Measurements from ENCODE around the gene CABP2. TPM values are rescaled to one million over a fixed set of nuclear protein-coding genes. Genes with fewer than 3 reads are reported as not detected.
"Not testable (repeated sequence)": the region's sequence is repeated elsewhere in the genome, so short reads cannot be mapped to it uniquely, and the experiment has no call there.

Gene CABP2
- total RNA-seq (under 1 TPM in 1 of 2 donors, not detected in 1; 0.22 TPM), polyA plus RNA-seq (ENCODE audit: insufficient read length in 2 of 2) (not detected)
- long read RNA-seq, donor 1 = 0 reads
- long read RNA-seq, donor 2 = 0 reads
- long read RNA-seq, donor 3 = 0 reads
- long read RNA-seq, donor 4 = 0 reads

DNA sequence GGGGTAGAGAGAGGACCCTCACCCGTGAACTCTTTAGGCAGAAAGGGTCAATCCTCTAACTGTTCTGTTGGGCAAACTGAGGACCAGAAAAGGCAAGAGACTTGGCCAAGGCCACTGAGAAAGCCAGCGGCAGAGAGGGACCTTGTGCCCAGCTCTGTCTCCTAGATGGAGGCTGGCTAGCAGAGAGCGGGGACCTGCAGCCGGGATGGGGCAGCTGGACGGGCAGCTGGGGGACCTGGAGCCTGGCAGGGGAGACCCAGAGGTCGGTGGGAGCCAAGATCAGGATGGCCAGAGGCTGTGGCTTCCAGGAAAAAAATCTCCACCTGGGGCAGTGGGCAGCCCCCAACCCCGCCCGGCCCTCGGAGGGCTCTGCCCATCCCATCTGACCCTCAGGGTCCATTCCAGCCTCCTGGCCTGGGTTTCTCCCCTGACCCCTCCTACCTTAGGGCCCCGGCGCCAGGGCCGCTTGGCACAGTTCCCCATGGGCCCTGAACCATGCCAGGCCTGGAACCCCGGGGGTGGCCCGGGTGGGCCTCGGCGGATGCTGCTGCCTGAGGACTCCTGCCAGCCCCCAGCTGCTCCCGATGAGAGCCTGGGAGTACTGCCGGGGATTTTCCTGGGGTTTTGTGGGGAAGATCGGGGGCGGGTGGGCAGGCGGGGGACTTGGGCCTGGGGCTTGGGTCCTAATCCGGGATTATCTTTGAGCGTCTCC is at the start of gene CABP2:
Gene CABP2 (minus strand): TSS at position 603 of the 712 bp plus-strand sequence. CDS start 120 bp downstream, at position 483.
- no peaks in the 10 kb centered on the region for H3K36me3 ChIP-seq (ENCODE audit: control insufficient read depth, insufficient read depth, low read length)
- H3K4me3 ChIP-seq (ENCODE audit: low read depth, low read length) = no peak within 1 kb of the TSS
- no peak for DNase-seq (ENCODE audit: low read depth in 4 of 6, low spot score in 6 of 6)
- 78% methylated on average over 17 of the region's 23 CpGs for WGBS (ENCODE audit: insufficient coverage)
- no peak within 1 kb of the TSS for H3K27ac ChIP-seq (ENCODE audit: low read depth, low read length)
- peaks cover 7% of the 10 kb centered on the region for H3K4me1 ChIP-seq (ENCODE audit: control insufficient read depth, insufficient read depth, low read length)
- H3K9me3 ChIP-seq (ENCODE audit: control insufficient read depth, insufficient read depth, low read length) = no peaks in the 10 kb centered on the region
- H3K27me3 ChIP-seq (ENCODE audit: control insufficient read depth, insufficient read depth, low read length) = no peaks in the 10 kb centered on the region

DNA sequence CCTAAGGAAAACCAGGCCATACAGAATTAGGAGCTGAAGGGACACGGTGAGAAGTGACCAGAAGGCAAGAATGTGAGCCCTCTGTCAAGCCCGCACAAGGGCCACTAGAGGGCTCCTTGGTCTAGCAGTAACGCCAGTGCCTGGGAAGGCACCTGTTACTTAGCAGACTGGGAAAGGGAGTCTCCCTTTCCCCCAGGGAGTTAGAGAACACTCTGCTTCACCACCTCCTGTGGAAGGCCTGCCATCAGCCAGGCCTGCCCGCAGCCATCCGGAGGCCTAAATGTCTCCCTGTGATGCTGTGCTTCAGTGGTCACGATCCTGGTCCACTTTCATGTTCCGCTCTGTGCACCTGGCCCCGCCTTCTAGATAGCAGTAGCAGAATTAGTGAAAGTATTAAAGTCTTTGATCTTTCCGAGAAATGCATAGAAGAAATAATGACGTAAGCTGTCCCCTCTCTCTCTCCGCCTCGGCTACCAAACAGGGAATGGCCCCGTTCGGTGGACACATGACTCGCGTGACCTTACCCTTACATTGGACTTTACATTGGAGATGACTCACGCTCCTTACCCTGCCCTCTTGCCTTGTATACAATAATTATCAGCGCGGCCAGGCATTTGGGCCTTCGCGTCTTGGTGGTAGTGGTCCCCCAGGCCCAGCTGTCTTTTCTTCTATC is 49.6 kb upstream of the CABP2 start:
- H3K4me1 ChIP-seq (ENCODE audit: control insufficient read depth, insufficient read depth, low read length) = no peaks in the 10 kb centered on the region
- 55% methylated on average over 13 of the region's 21 CpGs for WGBS (ENCODE audit: insufficient coverage)
- DNase-seq (ENCODE audit: low read depth in 4 of 6, low spot score in 6 of 6) = peak in 3 of 6 donors; percentile 15 to 72 (median 59)

GRCh38 chr11:67572305-67572704 is 49.1 kb upstream of the CABP2 start:
- H3K4me1 ChIP-seq (ENCODE audit: control insufficient read depth, insufficient read depth, low read length) = no peaks in the 10 kb centered on the region
- DNase-seq (ENCODE audit: low read depth in 4 of 6, low spot score in 6 of 6) = no peak
- H3K27ac ChIP-seq (ENCODE audit: low read depth, low read length) = no peak overlapping the region
- H3K36me3 ChIP-seq (ENCODE audit: control insufficient read depth, insufficient read depth, low read length) = no peaks in the 10 kb centered on the region
- H3K9me3 ChIP-seq (ENCODE audit: control insufficient read depth, insufficient read depth, low read length) = no peaks in the 10 kb centered on the region
- 100% methylated on average over 1 of the region's 5 CpGs for WGBS (ENCODE audit: insufficient coverage)
- H3K4me3 ChIP-seq (ENCODE audit: low read depth, low read length) = no peak overlapping the region
- no peaks in the 10 kb centered on the region for H3K27me3 ChIP-seq (ENCODE audit: control insufficient read depth, insufficient read depth, low read length)

More for the DNA sequence above, 49.6 kb upstream of the CABP2 start:
- H3K4me3 ChIP-seq (ENCODE audit: low read depth, low read length) = no peak overlapping the region
- no peaks in the 10 kb centered on the region for H3K36me3 ChIP-seq (ENCODE audit: control insufficient read depth, insufficient read depth, low read length)
- H3K27ac ChIP-seq (ENCODE audit: low read depth, low read length) = no peak overlapping the region
- no peaks in the 10 kb centered on the region for H3K9me3 ChIP-seq (ENCODE audit: control insufficient read depth, insufficient read depth, low read length)
- H3K27me3 ChIP-seq (ENCODE audit: control insufficient read depth, insufficient read depth, low read length) = no peaks in the 10 kb centered on the region

DNA sequence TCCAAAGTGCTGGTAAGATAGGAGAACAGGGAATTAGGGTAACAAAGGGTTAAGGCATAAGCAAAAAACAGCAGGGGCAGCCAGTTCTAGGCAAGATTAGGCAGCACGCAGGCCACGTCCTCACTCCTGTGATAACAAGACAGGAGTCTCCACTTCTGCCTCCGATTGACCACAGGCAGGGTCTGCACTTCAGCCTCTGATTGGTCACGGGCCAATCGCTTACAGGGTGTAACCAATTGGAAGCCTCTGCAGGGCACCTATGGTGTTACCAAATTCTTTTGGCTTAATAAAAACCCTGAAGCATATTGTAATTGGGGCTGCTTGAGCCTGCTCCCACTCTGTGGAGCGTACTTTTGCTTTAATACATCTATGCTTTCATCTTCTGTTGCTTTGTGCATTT is 48.2 kb upstream of the CABP2 start:
- H3K4me3 ChIP-seq (ENCODE audit: low read depth, low read length) = no peak overlapping the region
- WGBS (ENCODE audit: insufficient coverage) = 46% methylated on average over 6 of the region's 6 CpGs
- no peaks in the 10 kb centered on the region for H3K36me3 ChIP-seq (ENCODE audit: control insufficient read depth, insufficient read depth, low read length)
- no peaks in the 10 kb centered on the region for H3K27me3 ChIP-seq (ENCODE audit: control insufficient read depth, insufficient read depth, low read length)
- H3K27ac ChIP-seq (ENCODE audit: low read depth, low read length) = no peak overlapping the region
- no peak for DNase-seq (ENCODE audit: low read depth in 4 of 6, low spot score in 6 of 6)
- H3K4me1 ChIP-seq (ENCODE audit: control insufficient read depth, insufficient read depth, low read length) = no peaks in the 10 kb centered on the region
- H3K9me3 ChIP-seq (ENCODE audit: control insufficient read depth, insufficient read depth, low read length) = no peaks in the 10 kb centered on the region

- Histone ChIP-seq H3K9me3 (ENCODE audit: control insufficient read depth, insufficient read depth, low read length) (no peaks in the 10 kb centered on the region), H3K27me3 (ENCODE audit: control insufficient read depth, insufficient read depth, low read length) (no peaks in the 10 kb centered on the region), H3K36me3 (ENCODE audit: control insufficient read depth, insufficient read depth, low read length) (no peaks in the 10 kb centered on the region), H3K27ac (ENCODE audit: low read depth, low read length) (no peak overlapping the region), H3K4me1 (ENCODE audit: control insufficient read depth, insufficient read depth, low read length) (no peaks in the 10 kb centered on the region), H3K4me3 (ENCODE audit: low read depth, low read length) (no peak overlapping the region)
- WGBS (ENCODE audit: insufficient coverage) = 100% methylated on average over 3 of the region's 4 CpGs
- no peak for DNase-seq (ENCODE audit: low read depth in 4 of 6, low spot score in 6 of 6)
Measured at GRCh38 chr11:67564230-67564629, 41.0 kb upstream of the CABP2 start.

DNA sequence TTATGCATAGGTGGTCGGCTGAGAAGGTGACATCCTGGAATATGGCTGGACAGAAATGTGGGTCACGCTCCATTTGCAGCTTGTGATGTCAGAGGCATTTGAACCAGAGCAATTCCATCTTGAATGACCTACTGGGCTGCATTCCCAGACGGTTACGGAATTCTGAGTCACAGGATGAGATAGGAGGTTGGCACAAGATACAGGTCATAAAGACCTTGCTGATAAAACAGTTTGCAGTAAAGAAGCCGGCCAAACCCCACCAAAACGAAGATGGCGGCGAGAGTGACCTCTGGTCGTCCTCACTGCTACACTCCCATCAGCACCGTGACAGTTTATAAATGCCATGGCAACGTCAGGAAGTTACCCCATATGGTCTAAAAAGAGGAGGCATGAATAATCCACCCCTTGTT is 40.5 kb upstream of the CABP2 start:
- not testable (repeated sequence) for H3K36me3 ChIP-seq (ENCODE audit: control insufficient read depth, insufficient read depth, low read length); H3K4me1 ChIP-seq (ENCODE audit: control insufficient read depth, insufficient read depth, low read length); H3K27me3 ChIP-seq (ENCODE audit: control insufficient read depth, insufficient read depth, low read length); H3K27ac ChIP-seq (ENCODE audit: low read depth, low read length); H3K9me3 ChIP-seq (ENCODE audit: control insufficient read depth, insufficient read depth, low read length); H3K4me3 ChIP-seq (ENCODE audit: low read depth, low read length)
- WGBS (ENCODE audit: insufficient coverage) = 66% methylated on average over 4 of the region's 11 CpGs
- peak in 1 of 6 donors; percentile 30 for DNase-seq (ENCODE audit: low read depth in 4 of 6, low spot score in 6 of 6)

DNA sequence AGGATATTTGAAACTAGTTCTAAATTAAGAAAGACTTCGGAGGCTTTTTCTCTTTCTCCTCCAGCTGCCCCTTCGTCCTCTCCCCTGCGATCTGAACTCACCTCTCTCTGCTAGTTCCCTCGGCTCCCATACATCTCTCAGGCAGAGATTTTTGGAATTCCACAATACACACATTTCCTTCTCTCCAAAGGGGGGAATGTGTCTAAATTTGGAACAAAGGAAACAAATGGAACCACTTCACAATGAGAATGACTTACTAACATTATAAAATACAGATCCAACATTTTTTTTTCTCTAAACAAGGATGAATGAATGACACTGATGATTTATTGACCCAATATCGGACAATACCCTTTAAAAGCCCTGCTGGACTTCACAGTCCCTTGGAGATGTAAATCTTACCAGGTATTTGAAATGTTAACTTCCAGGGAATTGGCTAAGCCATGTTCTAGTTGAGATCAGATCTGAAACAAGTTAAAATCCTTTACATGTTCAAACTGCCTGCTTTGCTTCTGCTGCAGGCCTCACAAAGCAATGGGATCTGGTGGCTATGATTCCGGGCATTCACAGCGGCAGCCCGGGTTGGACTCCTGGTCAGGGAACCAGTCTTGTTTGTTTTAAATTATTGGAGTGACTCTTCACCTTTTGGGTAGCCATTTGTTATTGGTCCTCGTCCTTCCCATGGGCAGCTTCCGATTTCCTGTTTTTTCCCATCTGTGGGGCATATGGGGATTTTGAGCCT is 39.9 kb upstream of the CABP2 start:
- Histone ChIP-seq H3K27me3 (ENCODE audit: control insufficient read depth, insufficient read depth, low read length) (no peaks in the 10 kb centered on the region), H3K4me3 (ENCODE audit: low read depth, low read length) (no peak overlapping the region), H3K27ac (ENCODE audit: low read depth, low read length) (no peak overlapping the region), H3K36me3 (ENCODE audit: control insufficient read depth, insufficient read depth, low read length) (no peaks in the 10 kb centered on the region), H3K4me1 (ENCODE audit: control insufficient read depth, insufficient read depth, low read length) (no peaks in the 10 kb centered on the region), H3K9me3 (ENCODE audit: control insufficient read depth, insufficient read depth, low read length) (no peaks in the 10 kb centered on the region)
- no peak for DNase-seq (ENCODE audit: low read depth in 4 of 6, low spot score in 6 of 6)
- 67% methylated on average over 3 of the region's 10 CpGs for WGBS (ENCODE audit: insufficient coverage)

DNA sequence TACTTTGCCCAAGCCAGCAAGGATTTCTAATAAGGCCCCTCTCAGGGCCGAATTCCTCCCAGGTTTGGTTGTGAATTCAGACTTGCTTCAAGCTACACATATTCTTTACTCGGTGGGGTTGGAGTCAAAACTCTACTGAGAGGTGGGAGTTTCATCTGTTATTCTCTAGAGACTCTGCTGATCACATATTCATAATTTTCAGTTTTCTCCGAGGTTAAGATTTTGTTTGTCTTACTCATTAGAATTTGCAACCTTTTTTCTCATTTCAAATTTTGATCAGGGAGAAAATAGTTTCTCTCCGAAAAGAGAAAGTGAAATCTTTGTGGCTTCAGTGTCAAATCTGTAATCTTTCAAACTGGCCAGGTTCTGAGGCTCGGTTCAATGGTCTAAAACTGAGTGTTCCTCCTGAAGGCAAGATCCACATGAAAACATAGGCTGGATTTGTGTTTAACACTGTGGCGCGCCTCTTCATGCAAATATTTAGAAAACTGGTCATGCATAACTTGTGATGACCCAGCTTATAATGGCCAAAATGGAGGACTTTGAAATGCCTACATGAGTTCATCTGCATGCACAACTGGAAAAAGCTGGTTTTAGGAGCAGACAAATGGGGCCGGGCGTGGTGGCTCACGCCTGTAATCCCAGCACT is 38.8 kb upstream of the CABP2 start:
- WGBS (ENCODE audit: insufficient coverage) = 80% methylated on average over 7 of the region's 10 CpGs

DNA sequence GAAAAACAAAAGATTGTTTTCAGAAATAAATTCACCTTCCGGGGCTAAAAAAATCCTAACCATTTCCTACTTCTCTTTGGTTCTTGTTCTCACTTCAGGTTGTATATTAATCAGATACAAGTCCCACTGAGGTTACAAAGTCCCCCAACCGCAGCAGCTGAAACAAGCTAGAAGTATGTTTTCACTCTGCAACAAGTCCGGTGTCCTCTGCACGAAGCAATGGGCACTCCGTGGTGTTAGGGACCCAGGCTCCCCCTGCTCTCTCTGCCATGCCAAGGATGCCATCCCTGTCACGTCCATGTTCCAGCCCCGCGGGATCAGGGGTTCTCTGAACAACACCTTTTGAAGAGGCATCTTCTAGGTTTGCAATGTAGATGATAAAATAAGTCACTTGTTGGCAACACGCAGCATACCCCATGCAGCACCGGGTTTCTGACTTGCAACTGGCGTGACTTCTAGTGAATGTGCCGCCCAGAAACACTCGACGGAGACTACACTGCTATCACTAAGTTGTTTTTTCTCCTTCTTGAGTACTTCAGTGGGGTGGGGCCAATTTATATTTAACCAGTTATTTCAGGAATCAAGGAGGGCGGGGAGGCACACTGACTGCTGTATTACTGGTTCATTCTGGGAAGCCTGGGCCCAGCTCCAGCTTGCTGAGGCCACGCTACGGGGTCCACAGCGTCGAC is 35.0 kb upstream of the CABP2 start:
- 87% methylated on average over 16 of the region's 19 CpGs for WGBS (ENCODE audit: insufficient coverage)
- Histone ChIP-seq H3K36me3 (ENCODE audit: control insufficient read depth, insufficient read depth, low read length) (no peaks in the 10 kb centered on the region), H3K27ac (ENCODE audit: low read depth, low read length) (no peak overlapping the region), H3K27me3 (ENCODE audit: control insufficient read depth, insufficient read depth, low read length) (no peaks in the 10 kb centered on the region), H3K4me3 (ENCODE audit: low read depth, low read length) (no peak overlapping the region), H3K9me3 (ENCODE audit: control insufficient read depth, insufficient read depth, low read length) (no peaks in the 10 kb centered on the region), H3K4me1 (ENCODE audit: control insufficient read depth, insufficient read depth, low read length) (no peaks in the 10 kb centered on the region)
- no peak for DNase-seq (ENCODE audit: low read depth in 4 of 6, low spot score in 6 of 6)

More for the DNA sequence above, 38.8 kb upstream of the CABP2 start:
- Histone ChIP-seq H3K4me3 (ENCODE audit: low read depth, low read length) (no peak overlapping the region), H3K36me3 (ENCODE audit: control insufficient read depth, insufficient read depth, low read length) (no peaks in the 10 kb centered on the region), H3K27me3 (ENCODE audit: control insufficient read depth, insufficient read depth, low read length) (no peaks in the 10 kb centered on the region), H3K9me3 (ENCODE audit: control insufficient read depth, insufficient read depth, low read length) (no peaks in the 10 kb centered on the region), H3K27ac (ENCODE audit: low read depth, low read length) (no peak overlapping the region), H3K4me1 (ENCODE audit: control insufficient read depth, insufficient read depth, low read length) (no peaks in the 10 kb centered on the region)
- no peak for DNase-seq (ENCODE audit: low read depth in 4 of 6, low spot score in 6 of 6)

Measured in spinal cord (tissue), 10 donors.